Esophagus (tissue), 2 donors: ENCODE data around the gene SAA2. TPM values are rescaled to one million over a fixed set of nuclear protein-coding genes. Genes with fewer than 3 reads are reported as not detected.
"Not testable (repeated sequence)": the region's sequence is repeated elsewhere in the genome, so short reads cannot be mapped to it uniquely, and the experiment has no call there.

Source experiments
- H3K27ac ChIP-seq, 2 donors: one replicate each; pipeline ENCODE4 v1.5.1; 2013; ENCODE audit warnings: low read depth in 2 of 2, mild to moderate bottlenecking in 2 of 2, inconsistent platforms in 1 of 2, low read length in 1 of 2, moderate library complexity in 1 of 2
- H3K27me3 ChIP-seq, 2 donors: one replicate each; pipeline ENCODE4 v1.6.1; 2013; ENCODE audit warnings: low read length in 2 of 2, control low read depth in 1 of 2, mild to moderate bottlenecking in 1 of 2; ENCODE audit not compliant: insufficient read depth in 2 of 2, control insufficient read depth in 1 of 2
- H3K36me3 ChIP-seq, 2 donors: one replicate each; pipeline ENCODE4 v1.6.1; 2013; ENCODE audit warnings: low read length in 1 of 2; ENCODE audit not compliant: control insufficient read depth in 2 of 2, insufficient read depth in 2 of 2
- H3K4me1 ChIP-seq, 2 donors: one replicate each; pipeline ENCODE4 v1.6.1; 2013; ENCODE audit warnings: low read length in 1 of 2; ENCODE audit not compliant: control insufficient read depth in 2 of 2, insufficient read depth in 2 of 2
- H3K4me3 ChIP-seq, 2 donors: one replicate each; pipeline ENCODE4 v1.5.1; 2013; ENCODE audit warnings: low read length in 2 of 2, mild to moderate bottlenecking in 2 of 2, low read depth in 1 of 2, moderate library complexity in 1 of 2
- H3K9me3 ChIP-seq, 2 donors: one replicate each; pipeline ENCODE4 v1.6.1; 2013; ENCODE audit warnings: mild to moderate bottlenecking in 2 of 2, low read depth in 1 of 2, low read length in 1 of 2, moderate library complexity in 1 of 2; ENCODE audit not compliant: control insufficient read depth in 2 of 2, insufficient read depth in 1 of 2
- WGBS, 2 donors: extraction: QIAGEN DNeasy Blood & Tissue Kit; methylation state at CpG; one replicate each; pipeline ENCODE4 v1.1.7; 2013; 5-methylcytosine and 5-hydroxymethylcytosine counted together
- polyA plus RNA-seq, 2 donors: library from polyadenylated mRNA; stranded (reverse); fragments of 200-250 nt; gene quantifications; one replicate each; pipeline ENCODE4 v1.2.3, GENCODE V29; 2013
- donor health status: healthy with polysubstance abuse.
- donor health status: Bipolar disorder and iron deficiency.

The SAA2 gene
- polyA plus RNA-seq, 2 donors: 2.4 TPM

DNA sequence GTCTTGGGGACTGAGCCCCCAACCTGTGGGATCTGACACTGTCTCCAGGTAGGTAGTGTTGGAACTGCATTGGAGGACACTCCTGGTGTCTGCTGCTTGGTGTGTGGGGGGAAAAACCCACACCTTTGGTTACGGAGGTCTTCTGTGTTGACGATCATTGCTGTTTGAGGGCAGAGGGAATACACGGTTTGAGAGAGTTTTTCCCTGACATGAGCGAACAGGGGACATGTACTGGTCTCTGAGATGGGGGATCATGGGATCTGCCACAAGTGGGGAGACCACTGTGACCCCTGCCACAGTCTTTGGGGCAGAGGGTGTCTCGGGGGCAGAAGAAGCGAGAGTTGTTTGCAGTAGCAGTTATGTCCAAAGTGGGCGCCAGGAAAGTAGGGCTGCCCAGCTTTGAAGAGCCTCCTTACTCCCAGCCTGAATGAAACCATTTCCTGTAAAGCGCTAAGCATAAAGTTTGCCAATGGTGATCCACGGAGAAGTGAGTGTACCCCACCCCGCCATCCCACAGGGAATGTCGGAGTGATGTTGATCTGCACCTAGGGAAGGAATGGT, 5.4 kb upstream of the SAA2 start:
- no peaks in the 10 kb centered on the region for H3K9me3 ChIP-seq
- no peak overlapping the region for H3K27ac ChIP-seq
- no peaks in the 10 kb centered on the region for H3K36me3 ChIP-seq
- 78 to 87% methylated on average over 11 of the region's 11 CpGs for WGBS, 2 donors
- no peaks in the 10 kb centered on the region for H3K4me1 ChIP-seq
- no peaks in the 10 kb centered on the region for H3K27me3 ChIP-seq
- no peak overlapping the region for H3K4me3 ChIP-seq

GRCh38 chr11:18253233-18253632, 4.8 kb upstream of the SAA2 start:
- H3K27ac ChIP-seq: no peak overlapping the region
- H3K36me3 ChIP-seq: no peaks in the 10 kb centered on the region
- WGBS, 2 donors: 73% methylated on average over 3 of the region's 3 CpGs
- H3K9me3 ChIP-seq: no peaks in the 10 kb centered on the region
- H3K4me1 ChIP-seq: no peaks in the 10 kb centered on the region
- H3K4me3 ChIP-seq: no peak overlapping the region
- no peaks in the 10 kb centered on the region for H3K27me3 ChIP-seq

DNA sequence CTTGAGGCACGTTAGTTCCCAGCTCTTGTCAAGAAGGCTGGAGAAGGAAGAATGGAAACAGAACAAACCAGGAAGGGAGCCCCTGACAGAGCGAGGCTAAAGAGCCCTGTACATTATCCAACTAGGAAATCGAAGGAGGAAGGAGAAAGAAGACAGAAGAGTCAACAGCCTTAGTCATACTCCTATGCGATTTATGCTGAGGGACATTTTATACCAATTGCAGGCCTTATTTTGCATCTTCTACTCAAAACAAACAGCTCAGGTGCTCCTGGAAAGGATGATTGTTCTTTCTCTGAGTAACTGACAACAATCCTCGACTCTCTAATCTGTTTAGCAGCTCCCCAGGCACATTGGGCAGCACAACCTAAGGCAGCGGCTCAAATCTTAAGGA, 1.3 kb downstream of the SAA2 start:
- not testable (repeated sequence) for H3K27me3 ChIP-seq, H3K27ac ChIP-seq, H3K9me3 ChIP-seq, H3K36me3 ChIP-seq, H3K4me1 ChIP-seq, H3K4me3 ChIP-seq
- WGBS, 2 donors: 42 to 62% methylated on average over 2 to 3 of the region's 6 CpGs

DNA sequence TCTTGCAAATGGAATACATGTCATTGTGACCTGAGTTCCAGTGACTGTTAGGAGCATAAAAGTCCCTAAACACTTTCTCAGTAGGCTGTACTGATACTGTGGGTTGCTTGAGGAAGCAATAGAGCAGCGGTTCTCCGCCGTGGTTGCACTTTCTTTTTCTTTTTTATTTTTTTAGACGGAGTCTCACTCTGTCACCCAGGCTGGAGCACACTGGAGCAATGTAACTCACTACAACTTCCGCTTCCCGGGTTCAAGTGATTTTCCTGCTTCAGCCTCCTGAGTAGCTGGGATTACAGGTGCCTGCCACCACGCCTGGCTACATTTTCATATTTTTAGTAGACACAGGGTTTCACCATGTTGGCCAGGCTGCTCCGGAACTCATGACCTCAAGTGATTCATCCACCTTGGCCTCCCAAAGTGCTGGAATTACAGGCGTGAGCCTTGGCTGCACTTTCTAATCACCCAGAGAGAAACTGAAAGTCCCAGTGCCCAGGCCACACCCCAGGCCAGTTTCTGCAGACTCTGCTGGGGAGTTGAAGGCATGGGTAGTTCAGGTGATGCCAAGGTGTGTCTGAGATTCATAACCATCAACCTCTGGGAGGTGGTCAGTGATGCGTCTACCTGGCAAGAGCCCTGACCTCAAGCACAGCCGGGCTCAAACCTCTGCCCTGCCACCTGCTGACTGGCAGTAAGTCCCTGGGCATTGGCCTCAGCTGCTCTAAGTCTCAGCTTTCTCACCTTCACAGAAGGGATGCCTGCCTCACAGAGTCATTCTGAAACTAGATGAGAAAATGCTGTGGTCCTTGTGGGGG, 1.9 kb downstream of the SAA2 start:
- not testable (repeated sequence) for H3K36me3 ChIP-seq, H3K4me3 ChIP-seq, H3K4me1 ChIP-seq, H3K9me3 ChIP-seq, H3K27me3 ChIP-seq
- WGBS, 2 donors: 64 to 69% methylated on average over 10 to 11 of the region's 11 CpGs
- H3K27ac ChIP-seq: peak overlapping the region; percentile 31 to 41

GRCh38 chr11:18245396-18245795, 3.1 kb downstream of the SAA2 start:
- Histone ChIP-seq H3K27me3 (no peaks in the 10 kb centered on the region), H3K36me3 (no peaks in the 10 kb centered on the region), H3K9me3 (no peaks in the 10 kb centered on the region), H3K27ac (no peak overlapping the region), H3K4me3 (no peak overlapping the region), H3K4me1 (no peaks in the 10 kb centered on the region)
- WGBS, 2 donors: 65 to 70% methylated on average over 6 of the region's 6 CpGs

DNA sequence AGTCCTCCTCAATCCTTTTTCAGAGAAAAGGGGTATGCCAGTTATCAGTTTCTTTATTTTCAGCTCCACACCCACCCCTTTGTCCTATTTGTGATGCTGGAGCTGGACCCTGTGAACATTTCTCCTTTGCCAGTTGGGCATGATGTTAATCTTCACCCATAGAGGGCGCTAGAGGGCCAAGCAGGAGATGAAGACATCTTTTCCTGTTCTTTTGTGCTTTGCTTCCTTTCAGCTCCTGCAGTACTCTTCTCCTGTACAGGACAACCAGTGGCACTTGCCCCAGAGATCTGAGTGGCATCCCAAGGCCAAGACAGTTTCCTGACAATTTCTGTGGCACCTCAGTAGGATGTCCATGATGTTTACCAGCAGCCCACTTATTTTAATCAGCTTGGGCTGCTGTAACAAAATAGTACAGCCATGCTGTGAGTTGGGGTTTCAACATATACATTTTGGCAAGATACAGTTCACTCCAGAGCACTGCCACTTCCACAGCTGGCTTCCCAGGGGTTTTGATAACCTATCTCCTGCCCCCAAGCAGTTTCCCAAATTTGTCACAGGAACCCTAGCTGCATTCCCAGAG, 4.6 kb downstream of the SAA2 start:
- H3K4me1 ChIP-seq: no peaks in the 10 kb centered on the region
- H3K27ac ChIP-seq: no peak overlapping the region
- no peaks in the 10 kb centered on the region for H3K36me3 ChIP-seq
- no peaks in the 10 kb centered on the region for H3K9me3 ChIP-seq
- WGBS, 2 donors: 0 to 2% methylated on average over 1 of the region's 1 CpG
- H3K4me3 ChIP-seq: no peak overlapping the region
- H3K27me3 ChIP-seq: no peaks in the 10 kb centered on the region

DNA sequence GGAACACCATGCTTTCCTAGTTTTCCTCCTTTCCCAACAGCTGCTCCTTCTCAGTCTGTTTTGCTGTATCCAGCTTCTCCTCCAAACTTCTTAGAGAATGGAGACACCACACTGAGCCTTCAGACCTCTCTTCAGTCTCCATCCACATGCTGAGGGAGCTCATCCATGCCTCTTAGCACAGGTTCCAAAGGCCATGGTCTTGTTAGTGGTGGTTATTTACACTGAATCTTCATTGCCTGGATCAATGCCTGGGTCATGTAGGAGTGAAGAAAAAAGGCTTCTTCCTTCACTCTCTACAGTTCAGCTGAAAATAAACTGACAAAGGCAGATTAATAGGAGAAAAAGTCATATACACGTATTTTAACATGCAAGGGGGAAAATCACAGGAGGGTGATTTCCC, 8.8 kb downstream of the SAA2 start:
- WGBS, 2 donors: 84 to 93% methylated on average over 1 of the region's 1 CpG
- Histone ChIP-seq H3K36me3 (no peaks in the 10 kb centered on the region), H3K27ac (no peak overlapping the region), H3K27me3 (no peaks in the 10 kb centered on the region), H3K4me1 (no peaks in the 10 kb centered on the region), H3K9me3 (no peaks in the 10 kb centered on the region), H3K4me3 (no peak overlapping the region)

DNA sequence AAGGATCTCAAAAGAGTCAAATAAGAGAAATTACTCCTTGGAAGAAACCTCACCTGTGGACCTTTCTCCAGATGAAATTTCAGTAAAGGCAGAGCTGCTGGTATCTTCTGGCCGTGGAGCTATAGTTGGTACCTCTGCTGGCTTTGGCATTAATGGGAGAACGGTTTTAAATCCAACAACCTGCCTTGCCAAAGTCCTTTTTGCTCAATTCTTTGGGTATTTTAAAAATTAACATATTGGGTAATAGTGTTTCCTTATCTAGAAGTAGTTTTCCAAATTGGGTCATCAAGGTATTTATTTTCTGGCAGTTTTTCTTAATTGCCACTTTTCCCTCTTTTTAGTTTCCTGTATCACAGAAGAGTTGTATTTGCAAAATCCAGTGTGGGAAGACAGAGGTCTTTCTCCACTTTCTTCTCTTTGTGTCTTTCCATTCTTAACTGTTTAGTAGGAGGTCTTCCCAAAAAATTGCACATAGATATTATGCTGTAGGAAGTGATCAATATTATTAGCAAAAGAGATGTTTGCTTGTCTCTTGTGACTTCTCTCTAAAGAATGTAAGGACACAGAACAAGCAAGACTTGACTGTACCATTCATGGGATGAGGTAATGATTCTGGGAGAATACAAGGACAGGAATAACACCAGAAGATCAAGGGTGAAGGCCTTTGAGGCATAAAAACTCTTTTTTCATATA, 11.7 kb downstream of the SAA2 start, which contains the start of gene SAA4:
Gene SAA4, minus strand, starts transcription at position 139 of the 693 bp plus-strand sequence. CDS start 876 bp downstream, outside the sequence.
- no peaks in the 10 kb centered on the region for H3K9me3 ChIP-seq
- no peaks in the 10 kb centered on the region for H3K4me1 ChIP-seq
- 65 to 73% methylated on average over 2 of the region's 2 CpGs for WGBS, 2 donors
- H3K27me3 ChIP-seq: no peaks in the 10 kb centered on the region
- H3K36me3 ChIP-seq: no peaks in the 10 kb centered on the region
- H3K27ac ChIP-seq: no peak within 1 kb of the TSS
- H3K4me3 ChIP-seq: no peak within 1 kb of the TSS

DNA sequence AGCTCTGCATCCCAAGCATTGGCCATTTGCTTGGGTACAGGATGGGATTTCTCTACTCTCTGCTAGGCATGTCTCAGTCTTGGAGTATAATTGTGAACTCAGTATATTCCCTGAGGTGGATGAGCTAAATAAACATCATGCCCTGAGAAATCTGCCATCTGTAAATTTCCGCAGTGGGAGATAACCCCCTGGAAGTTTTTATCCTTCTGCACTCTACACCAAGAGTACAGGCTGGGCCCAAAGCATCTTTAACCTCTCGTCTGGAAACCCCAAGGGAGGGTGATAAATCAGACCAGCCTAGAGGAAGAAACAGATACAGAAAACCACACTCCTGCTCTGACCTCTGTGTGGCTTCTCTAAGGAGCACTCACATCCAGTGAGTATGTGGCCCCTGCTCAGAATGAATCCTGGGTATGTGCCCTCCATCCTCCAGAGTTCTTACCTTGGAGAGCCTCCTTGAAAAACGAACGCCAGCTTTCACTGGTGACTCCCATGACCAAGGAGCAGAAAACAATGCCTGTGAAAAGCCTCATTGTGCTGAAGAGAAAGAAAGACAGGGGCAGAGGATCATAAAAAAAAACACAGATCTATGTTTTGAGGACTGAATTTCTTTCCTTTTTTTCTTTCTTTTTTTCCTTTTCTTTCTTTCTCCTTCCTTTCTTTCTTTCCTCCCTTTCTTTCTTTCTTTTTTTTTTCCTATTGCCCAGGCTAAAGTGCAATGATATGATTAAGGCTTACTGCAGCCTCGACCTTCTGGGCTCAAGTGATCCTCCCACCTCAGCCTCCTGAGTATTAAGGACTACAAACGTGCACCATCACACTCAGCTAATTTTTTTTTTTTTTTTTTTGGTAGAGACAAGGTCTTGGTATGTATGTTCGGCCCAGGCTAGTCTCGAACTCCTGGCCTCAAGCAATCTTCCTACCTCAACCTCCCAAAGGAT, 12.8 kb downstream of the SAA2 start:
- WGBS, 2 donors: 55 to 56% methylated on average over 8 of the region's 8 CpGs
- H3K36me3 ChIP-seq: no peaks in the 10 kb centered on the region
- H3K27me3 ChIP-seq: no peaks in the 10 kb centered on the region
- no peak overlapping the region for H3K27ac ChIP-seq
- no peaks in the 10 kb centered on the region for H3K9me3 ChIP-seq
- no peaks in the 10 kb centered on the region for H3K4me1 ChIP-seq
- no peak overlapping the region for H3K4me3 ChIP-seq
